GM12873 (cell line): ENCODE measurements around the gene PFDN5.

Source experiments
- CTCF ChIP-seq: IDR thresholded peaks from 2 replicates; pipeline ENCODE4 v1.5.1; 2012; ENCODE audit warnings: low read depth, mild to moderate bottlenecking, moderate library complexity, low read length, control low read depth; ENCODE audit not compliant: insufficient read depth; ENCODE audit errors: missing control alignments

Gene PFDN5

GRCh38 chr12:53332744-53333143, 37.4 kb downstream of the PFDN5 start:
- TF ChIP-seq CTCF: no peak

- no peak for TF ChIP-seq CTCF
Measured at GRCh38 chr12:53333289-53333688, 37.9 kb downstream of the PFDN5 start.

- TF ChIP-seq CTCF: no peak
Measured at GRCh38 chr12:53333845-53334244, 38.5 kb downstream of the PFDN5 start.

DNA sequence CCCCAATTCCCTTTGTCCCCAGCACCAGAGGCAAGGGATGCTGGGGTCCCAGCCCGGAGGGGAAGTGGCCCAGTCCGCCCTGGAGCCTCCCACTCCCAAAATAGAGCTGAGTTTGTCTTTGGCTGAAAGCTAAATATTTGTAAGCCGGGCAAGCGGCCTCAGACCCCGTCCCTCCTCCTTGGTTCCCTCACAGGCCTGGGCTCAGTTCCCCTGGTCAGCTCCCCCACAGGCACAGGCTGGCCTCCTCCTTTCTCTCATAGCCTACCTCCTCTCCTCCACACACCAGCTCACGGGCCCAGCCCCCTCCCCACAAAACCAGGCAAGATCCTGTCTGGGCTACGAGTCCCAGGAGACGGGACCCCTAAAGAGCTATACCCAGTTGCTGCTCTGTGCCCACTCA, 39.5 kb downstream of the PFDN5 start:
- no peak for TF ChIP-seq CTCF

DNA sequence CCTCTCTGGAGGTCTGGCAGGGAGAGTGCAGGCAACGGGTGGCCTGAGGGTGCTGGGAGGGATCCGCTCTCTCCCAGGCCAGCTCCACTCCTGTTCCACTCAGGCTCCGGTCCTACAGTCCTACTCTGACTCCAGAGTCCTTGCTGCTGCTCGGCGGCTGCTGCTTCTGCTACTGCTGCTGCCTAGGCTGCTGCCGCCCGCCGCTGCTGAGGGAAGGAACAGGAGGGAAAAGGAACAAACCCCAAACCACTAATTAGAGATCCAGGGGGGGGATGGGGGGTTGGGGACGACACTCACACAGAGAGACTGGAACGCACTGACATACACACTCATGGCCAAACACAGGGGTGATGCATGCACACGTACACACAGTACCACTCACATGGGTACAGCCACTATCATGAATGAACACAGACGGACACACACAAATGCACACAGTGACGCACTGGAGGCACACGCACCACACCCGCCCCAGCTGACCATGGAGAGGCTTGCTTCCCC, 40.9 kb downstream of the PFDN5 start, which contains the start of gene SP7:
TSS of gene SP7 (minus strand) at position 174 of the 501 bp plus-strand sequence. CDS start 708 bp downstream, outside the sequence.
- TF ChIP-seq CTCF: no peak

GRCh38 chr12:53338017-53338416, 42.7 kb downstream of the PFDN5 start:
- no peak for TF ChIP-seq CTCF

GRCh38 chr12:53338916-53339315, 43.6 kb downstream of the PFDN5 start:
- TF ChIP-seq CTCF: no peak
